ENCODE data around the gene RPL13A. TPM values are rescaled to one million over a fixed set of nuclear protein-coding genes. Genes with fewer than 3 reads are reported as not detected.

Gene RPL13A
- total and polyA plus RNA-seq, 2 of the 13 experiments (the other 11 are each of a cell fraction or from before 2014, with no cell fraction given) = 2,601 to 3,407 TPM

GRCh38 chr19:49506575-49507105, 19.2 kb downstream of the RPL13A start (continued):
- TF ChIP-seq ZBTB37 (CRISPR knock-in tag; IDR thresholded peaks at IDR 0.05) = no peak
- TF ChIP-seq ZC3H4 (CRISPR knock-in tag; IDR thresholded peaks at IDR 0.05; ENCODE audit: borderline replicate concordance) = no peak
- TF ChIP-seq KDM4B (CRISPR knock-in tag; IDR thresholded peaks at IDR 0.05) = 0 out of 2 replicates have a peak, but pooled peaks have one; percentile 33
- TF ChIP-seq ZNF629 (CRISPR knock-in tag; conservative IDR thresholded peaks at IDR 0.05) = peak; percentile 87
- TF ChIP-seq ZNF33B (CRISPR knock-in tag; IDR thresholded peaks at IDR 0.05) = no peak
- TF ChIP-seq, protein P1, sequence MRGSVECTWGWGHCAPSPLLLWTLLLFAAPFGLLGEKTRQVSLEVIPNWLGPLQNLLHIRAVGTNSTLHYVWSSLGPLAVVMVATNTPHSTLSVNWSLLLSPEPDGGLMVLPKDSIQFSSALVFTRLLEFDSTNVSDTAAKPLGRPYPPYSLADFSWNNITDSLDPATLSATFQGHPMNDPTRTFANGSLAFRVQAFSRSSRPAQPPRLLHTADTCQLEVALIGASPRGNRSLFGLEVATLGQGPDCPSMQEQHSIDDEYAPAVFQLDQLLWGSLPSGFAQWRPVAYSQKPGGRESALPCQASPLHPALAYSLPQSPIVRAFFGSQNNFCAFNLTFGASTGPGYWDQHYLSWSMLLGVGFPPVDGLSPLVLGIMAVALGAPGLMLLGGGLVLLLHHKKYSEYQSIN (CRISPR knock-in tag; IDR thresholded peaks at IDR 0.05; ENCODE audit: borderline replicate concordance) = no peak
- TF ChIP-seq SALL1 (CRISPR knock-in tag; IDR thresholded peaks at IDR 0.05) = peak; percentile 32; the same call in 1 of the 2 replicates
- TF ChIP-seq CHD2 (IDR thresholded peaks at IDR 0.05; ENCODE audit: low read depth, low read length) = no peak
- no peak for TF ChIP-seq GMEB2 (CRISPR knock-in tag; IDR thresholded peaks at IDR 0.05; ENCODE audit: low read depth)
- no peak for TF ChIP-seq ZNF672 (CRISPR knock-in tag; IDR thresholded peaks at IDR 0.05)
- TF ChIP-seq, protein P2, sequence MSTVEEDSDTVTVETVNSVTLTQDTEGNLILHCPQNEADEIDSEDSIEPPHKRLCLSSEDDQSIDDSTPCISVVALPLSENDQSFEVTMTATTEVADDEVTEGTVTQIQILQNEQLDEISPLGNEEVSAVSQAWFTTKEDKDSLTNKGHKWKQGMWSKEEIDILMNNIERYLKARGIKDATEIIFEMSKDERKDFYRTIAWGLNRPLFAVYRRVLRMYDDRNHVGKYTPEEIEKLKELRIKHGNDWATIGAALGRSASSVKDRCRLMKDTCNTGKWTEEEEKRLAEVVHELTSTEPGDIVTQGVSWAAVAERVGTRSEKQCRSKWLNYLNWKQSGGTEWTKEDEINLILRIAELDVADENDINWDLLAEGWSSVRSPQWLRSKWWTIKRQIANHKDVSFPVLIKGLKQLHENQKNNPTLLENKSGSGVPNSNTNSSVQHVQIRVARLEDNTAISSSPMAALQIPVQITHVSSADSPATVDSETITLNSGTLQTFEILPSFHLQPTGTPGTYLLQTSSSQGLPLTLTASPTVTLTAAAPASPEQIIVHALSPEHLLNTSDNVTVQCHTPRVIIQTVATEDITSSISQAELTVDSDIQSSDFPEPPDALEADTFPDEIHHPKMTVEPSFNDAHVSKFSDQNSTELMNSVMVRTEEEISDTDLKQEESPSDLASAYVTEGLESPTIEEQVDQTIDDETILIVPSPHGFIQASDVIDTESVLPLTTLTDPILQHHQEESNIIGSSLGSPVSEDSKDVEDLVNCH (CRISPR knock-in tag; IDR thresholded peaks at IDR 0.05) = no peak
- peak; percentile 84 for TF ChIP-seq STAG1 (CRISPR knock-in tag; IDR thresholded peaks at IDR 0.05)
- TF ChIP-seq NR2F2 (IDR thresholded peaks at IDR 0.05; ENCODE audit: borderline replicate concordance, low read depth) = no peak
- peak; percentile 50; the same call in 1 of the 2 replicates for TF ChIP-seq KDM2A (CRISPR knock-in tag; IDR thresholded peaks at IDR 0.05; ENCODE audit: borderline replicate concordance, low read depth)
- TF ChIP-seq MTA3 (CRISPR knock-in tag; IDR thresholded peaks at IDR 0.05) = no peak
- TF ChIP-seq HOXA5 (CRISPR knock-in tag; IDR thresholded peaks at IDR 0.05) = no peak
- no peak for TF ChIP-seq RCOR2 (CRISPR knock-in tag; IDR thresholded peaks at IDR 0.05)
- no peak for TF ChIP-seq ZNF256 (CRISPR knock-in tag; conservative IDR thresholded peaks at IDR 0.05)
- no peak for TF ChIP-seq NPAS2 (CRISPR knock-in tag; IDR thresholded peaks at IDR 0.05; ENCODE audit: borderline replicate concordance)
- no peak for TF ChIP-seq CREB3 (CRISPR knock-in tag; IDR thresholded peaks at IDR 0.05)
- TF ChIP-seq ZNF761 (CRISPR knock-in tag; conservative IDR thresholded peaks at IDR 0.05) = no peak
- no peak for TF ChIP-seq ZNF234 (CRISPR knock-in tag; conservative IDR thresholded peaks at IDR 0.05)
- no peak for TF ChIP-seq ZNF768 (CRISPR knock-in tag; IDR thresholded peaks at IDR 0.05)
- TF ChIP-seq MAFG (CRISPR knock-in tag; IDR thresholded peaks at IDR 0.05) = no peak
- no peak for TF ChIP-seq ZNF616 (CRISPR knock-in tag; IDR thresholded peaks at IDR 0.05; ENCODE audit: low read depth)

Data from HepG2 (cell line).